Fibroblast of the aortic adventitia (primary cell): ENCODE measurements around the gene CHCHD10. TPM values are rescaled to one million over a fixed set of nuclear protein-coding genes. Genes with fewer than 3 reads are reported as not detected.

Experiments
- DNase-seq: peaks from one replicate; pipeline ENCODE4 v3.0.0-alpha.2; 2010; ENCODE audit warnings: low read depth
- H3K4me3 ChIP-seq: 2 replicates; pipeline ENCODE4 v1.5.1; 2011; ENCODE audit warnings: low read depth, mild to moderate bottlenecking, control low read depth, low read length, moderate library complexity
- CTCF ChIP-seq: IDR thresholded peaks from 2 replicates; pipeline ENCODE4 v1.5.1; 2011; ENCODE audit warnings: mild to moderate bottlenecking, low read length, control low read depth, inconsistent platforms; ENCODE audit not compliant: insufficient read depth
- total RNA-seq: library from RNA; depleted of rRNA; stranded (reverse); fragments of >200 nt; gene quantifications from 2 replicates; pipeline ENCODE4 v1.2.3, GENCODE V29; 2012; ENCODE audit warnings: low replicate concordance

Gene CHCHD10
- total RNA-seq, 1 donor, result 2.6 TPM

GRCh38 chr22:23777776-23778576 is 10.2 kb upstream of the CHCHD10 start:
- H3K4me3 ChIP-seq, result no peak overlapping the region
- TF ChIP-seq CTCF, result no peak
- DNase-seq, result peak; percentile 11

DNA sequence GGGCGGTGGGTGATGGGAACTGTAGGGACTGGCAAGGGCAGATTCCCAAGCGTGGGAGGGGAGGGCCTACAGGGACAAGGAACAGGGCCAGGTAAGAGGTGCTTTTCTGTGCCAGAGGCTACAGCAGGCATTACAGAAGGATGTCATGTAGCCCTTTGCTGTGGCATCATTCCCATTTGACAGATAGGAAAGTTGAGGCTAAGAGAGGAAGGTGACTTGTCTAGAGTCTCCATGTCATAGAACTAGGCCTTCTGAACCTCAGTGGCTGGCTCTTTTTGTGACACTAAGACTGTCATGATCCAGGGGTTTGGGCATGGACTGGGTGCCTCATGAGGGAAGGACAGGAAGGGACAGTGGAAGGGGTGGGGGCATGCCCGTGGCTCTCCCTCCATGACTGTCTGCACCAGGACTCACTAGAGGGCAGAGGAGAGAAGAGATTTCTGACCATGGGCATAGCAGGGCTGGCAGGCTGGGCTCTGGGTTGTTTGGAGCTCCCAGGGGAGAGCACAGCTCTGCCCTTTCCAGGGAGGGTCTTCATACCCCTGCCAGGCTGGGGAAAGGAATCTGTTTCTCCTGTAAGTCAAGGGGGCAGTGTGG is 8.1 kb upstream of the CHCHD10 start:
- no peak for TF ChIP-seq CTCF
- no peak overlapping the region for H3K4me3 ChIP-seq
- DNase-seq, result no peak

GRCh38 chr22:23774922-23775436 is 7.2 kb upstream of the CHCHD10 start:
- no peak overlapping the region for H3K4me3 ChIP-seq
- DNase-seq, result peak; percentile 89
- no peak for TF ChIP-seq CTCF

- no peak overlapping the region for H3K4me3 ChIP-seq
- DNase-seq, result no peak
- TF ChIP-seq CTCF, result no peak
Measured at GRCh38 chr22:23774114-23774921, 6.5 kb upstream of the CHCHD10 start.

DNA sequence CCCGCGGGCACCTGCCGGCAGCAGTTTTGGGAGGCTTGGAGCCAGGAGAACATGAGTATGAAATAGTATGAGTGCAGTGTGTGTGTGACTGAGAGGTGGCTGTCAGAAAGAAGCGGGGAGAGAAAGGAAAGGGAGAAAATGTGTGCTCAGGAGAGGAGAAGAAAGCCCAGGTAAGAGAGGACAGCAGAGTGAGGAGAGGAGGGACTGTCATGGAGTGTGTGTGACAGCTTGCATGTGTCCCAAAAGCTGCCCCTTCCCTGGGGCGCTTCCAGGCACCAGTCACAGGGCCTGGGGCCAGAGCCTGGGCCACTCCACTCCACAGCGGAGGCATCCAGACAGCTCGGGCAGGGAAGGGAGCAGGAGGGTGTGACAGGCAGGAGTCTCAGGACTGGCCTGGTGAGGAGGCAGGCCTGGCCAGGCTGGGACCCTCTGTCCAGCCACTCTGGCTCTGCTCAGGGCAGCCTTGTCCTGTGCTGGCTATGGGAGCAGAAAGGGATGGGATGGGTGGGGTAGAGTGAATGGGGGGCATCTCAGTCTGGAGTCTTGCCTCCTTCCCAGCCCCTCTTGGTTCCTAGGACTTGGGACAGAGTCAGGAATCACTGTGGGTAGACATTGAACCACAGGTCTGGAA is 5.8 kb upstream of the CHCHD10 start:
- peak overlapping the region; percentile 62 for H3K4me3 ChIP-seq
- TF ChIP-seq CTCF, result no peak
- no peak for DNase-seq

GRCh38 chr22:23772649-23773473 is 5.1 kb upstream of the CHCHD10 start, which contains the start of gene MMP11:
TSS of gene MMP11 (plus strand) at chr22:23772849. CDS start at chr22:23772871, 22 bp downstream.
- peak within 1 kb of the TSS; percentile 62 for H3K4me3 ChIP-seq
- peak; percentile 27 for DNase-seq
- no peak for TF ChIP-seq CTCF
